HepG2 (cell line): ENCODE results near the gene GTPBP6. TPM values are rescaled to one million over a fixed set of nuclear protein-coding genes. Genes with fewer than 3 reads are reported as not detected.

Experiments used
- FOXP4 ChIP-seq: sonication (generic); formaldehyde crosslinking; IDR thresholded peaks from 2 replicates; pipeline ENCODE4 v1.4.0; 2020; ENCODE audit warnings: missing genetic modification reagents
- IRF9 ChIP-seq: sonication (generic); formaldehyde crosslinking; IDR thresholded peaks from 2 replicates; pipeline ENCODE4 v1.8.0; 2022; ENCODE audit warnings: missing genetic modification reagents, mild to moderate bottlenecking, borderline replicate concordance
- KDM6A ChIP-seq: IDR thresholded peaks from 2 replicates; pipeline ENCODE4 v1.6.1; 2016; ENCODE audit warnings: low read depth
- LBX2 ChIP-seq: sonication (generic); formaldehyde crosslinking; IDR thresholded peaks from 2 replicates; pipeline ENCODE4 v1.5.0; 2020; ENCODE audit warnings: missing genetic modification reagents, mild to moderate bottlenecking, borderline replicate concordance
- PRDM4 ChIP-seq: sonication (generic); formaldehyde crosslinking; IDR thresholded peaks from 2 replicates; pipeline ENCODE4 v1.9.0; 2021; ENCODE audit warnings: missing genetic modification reagents, borderline replicate concordance
- TGIF2 ChIP-seq: IDR thresholded peaks from 2 replicates; pipeline ENCODE4 v1.6.1; 2016; ENCODE audit warnings: control low read depth, missing compliant biosample characterization
- THYN1 ChIP-seq: sonication (generic); formaldehyde crosslinking; IDR thresholded peaks from 2 replicates; pipeline ENCODE4 v1.8.1; 2023; ENCODE audit warnings: low read depth, mild to moderate bottlenecking, moderate library complexity, missing genetic modification reagents, borderline replicate concordance
- USF2 ChIP-seq, 2 experiments: sonication (generic) in 1 of 2; formaldehyde crosslinking in 1 of 2; IDR thresholded peaks; 2 replicates each; pipeline versions ENCODE4 v1.5.1 to v1.6.1; 2011 to 2020; ENCODE audit warnings: borderline replicate concordance in 1 of 2, low read depth in 1 of 2, low read length in 1 of 2, mild to moderate bottlenecking in 1 of 2, missing genetic modification reagents in 1 of 2, moderate library complexity in 1 of 2
- ZNF460 ChIP-seq: sonication (generic); formaldehyde crosslinking; IDR thresholded peaks from 2 replicates; pipeline ENCODE4 v1.5.1; 2020; ENCODE audit warnings: missing genetic modification reagents, mild to moderate bottlenecking, borderline replicate concordance
- ZNF639 ChIP-seq: conservative IDR thresholded peaks from 2 replicates; pipeline ENCODE4 v1.6.1; 2018; ENCODE audit warnings: missing genetic modification reagents
- polyA plus RNA-seq, 8 experiments: library from polyadenylated mRNA; depleted of rRNA in 3 of 8; stranded (reverse) in 7 of 8; unstranded in 1 of 8; fragments of >200 nt; fragmentation: Illumina TruSeq in 4 of 8; extraction: Trizol in 4 of 8; gene quantifications; 2 replicates each; pipeline versions ENCODE4 v1.2.1 to v1.2.3, GENCODE V29; 2011 to 2016; ENCODE audit warnings: low read depth in 4 of 8, missing spikeins in 1 of 8, mixed read lengths in 1 of 8; ENCODE audit not compliant: insufficient read depth in 1 of 8
- total RNA-seq, 5 experiments: library from RNA; depleted of rRNA; stranded (reverse); fragments of >200 nt; fragmentation: Illumina TruSeq; extraction: Trizol; gene quantifications; 2 replicates each; pipeline ENCODE4 v1.2.3, GENCODE V29; 2016; ENCODE audit warnings: low read depth in 1 of 5

The GTPBP6 gene
- total and polyA plus RNA-seq, 2 of the 13 experiments (the other 11 are each of a cell fraction or from before 2014, with no cell fraction given), result 20.2 to 39.6 TPM

- TF ChIP-seq PRDM4 (CRISPR knock-in tag) (no peak), USF2 (IDR thresholded peaks at IDR 0.05; ENCODE audit: low read depth, low read length) (no peak), USF2 (CRISPR knock-in tag; IDR thresholded peaks at IDR 0.05; ENCODE audit: borderline replicate concordance) (no peak), THYN1 (CRISPR knock-in tag) (no peak), IRF9 (CRISPR knock-in tag) (no peak), TGIF2 (CRISPR knock-in tag) (no peak), KDM6A (CRISPR knock-in tag) (no peak), ZNF460 (no peak), LBX2 (CRISPR knock-in tag) (no peak), FOXP4 (CRISPR knock-in tag) (no peak), ZNF639 (no peak)
Measured at GRCh38 chrX:258291-259040, 60.1 kb downstream of the GTPBP6 start (continued).
